ENCODE data around the gene TNRC6B.
"Not testable (repeated sequence)": the region's sequence is repeated elsewhere in the genome, so short reads cannot be mapped to it uniquely, and the experiment has no call there.

Gene TNRC6B

DNA sequence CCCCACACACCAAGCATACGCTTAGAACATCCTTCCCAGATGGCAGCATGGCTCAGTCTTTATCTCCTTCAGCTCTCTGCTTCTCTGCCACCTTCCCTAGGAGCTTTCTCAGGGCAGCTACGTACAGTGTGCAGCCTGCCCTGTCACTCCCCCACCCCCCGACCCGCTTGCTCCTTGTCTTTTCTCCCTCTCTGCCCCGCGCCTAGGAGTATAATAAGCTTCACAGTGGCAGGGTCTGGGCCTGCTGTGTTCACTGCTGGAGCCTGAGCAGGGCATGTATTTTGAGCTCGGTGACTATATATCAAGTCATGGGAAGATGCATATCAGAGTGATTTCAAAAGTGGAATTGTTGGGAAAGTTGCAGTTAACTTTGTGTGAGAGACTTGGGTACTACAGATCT lies 112.8 kb downstream of the TNRC6B start:
- DNase-seq (ENCODE audit: low read depth), result no peak

DNA sequence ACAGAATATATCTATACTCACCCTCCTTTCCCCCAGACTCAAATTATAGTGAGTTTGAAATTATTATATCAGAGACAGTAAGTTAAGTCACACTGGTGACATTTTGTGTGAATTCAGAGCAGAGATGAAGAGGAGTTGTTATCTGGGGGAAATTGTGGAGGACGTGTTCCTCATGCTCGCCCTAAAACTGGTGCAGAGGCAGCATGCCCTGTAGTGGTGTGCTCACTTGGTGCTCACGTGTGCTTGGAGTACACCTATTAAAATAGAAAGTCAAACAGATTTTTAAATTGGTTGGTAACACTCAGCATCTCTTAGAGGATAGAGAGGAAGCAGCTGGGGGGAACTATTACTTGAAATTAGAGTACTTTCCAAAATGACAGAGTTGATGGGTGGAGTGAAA lies 117.0 kb downstream of the TNRC6B start:
- no peak for DNase-seq (ENCODE audit: low read depth)

DNA sequence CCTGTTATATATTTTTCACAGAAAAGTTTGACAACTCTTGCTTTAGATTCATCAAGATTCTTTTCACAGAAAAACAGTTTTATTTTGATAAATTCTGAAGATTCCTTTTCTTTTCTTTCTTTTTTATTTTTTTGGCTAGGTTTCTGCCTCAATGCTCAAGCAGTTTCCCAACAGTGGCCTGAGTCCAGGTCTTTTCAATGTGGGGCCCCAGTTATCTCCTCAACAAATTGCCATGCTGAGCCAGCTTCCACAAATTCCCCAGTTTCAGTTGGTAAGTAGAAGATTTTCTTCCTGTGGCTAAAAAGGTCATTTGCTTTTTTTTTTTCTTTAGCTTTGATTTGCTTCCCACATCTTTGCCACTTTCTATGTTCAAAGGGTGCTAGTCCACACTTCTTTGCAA lies 122.6 kb downstream of the TNRC6B start:
- DNase-seq (ENCODE audit: low read depth), result no peak

GRCh38 chr22:40300884-40301672 lies 123.4 kb downstream of the TNRC6B start:
- no peak for DNase-seq (ENCODE audit: low read depth)

GRCh38 chr22:40302149-40302548 lies 124.4 kb downstream of the TNRC6B start:
- DNase-seq (ENCODE audit: low read depth), result no peak

- DNase-seq (ENCODE audit: low read depth), result no peak
Observed at GRCh38 chr22:40305625-40306024, 127.9 kb downstream of the TNRC6B start.

GRCh38 chr22:40308999-40309573 lies 131.4 kb downstream of the TNRC6B start:
- no peak for DNase-seq (ENCODE audit: low read depth)

- DNase-seq (ENCODE audit: low read depth), result no peak
Observed at GRCh38 chr22:40309631-40310030, 131.9 kb downstream of the TNRC6B start.

- DNase-seq (ENCODE audit: low read depth), result no peak
Observed at GRCh38 chr22:40310081-40310767, 132.5 kb downstream of the TNRC6B start.

GRCh38 chr22:40310768-40311120 lies 133.0 kb downstream of the TNRC6B start:
- DNase-seq (ENCODE audit: low read depth), result no peak

- not testable (repeated sequence) for DNase-seq (ENCODE audit: low read depth)
Observed at GRCh38 chr22:40311646-40312045, 133.9 kb downstream of the TNRC6B start.

GRCh38 chr22:40312050-40312449 lies 134.3 kb downstream of the TNRC6B start:
- no peak for DNase-seq (ENCODE audit: low read depth)

DNA sequence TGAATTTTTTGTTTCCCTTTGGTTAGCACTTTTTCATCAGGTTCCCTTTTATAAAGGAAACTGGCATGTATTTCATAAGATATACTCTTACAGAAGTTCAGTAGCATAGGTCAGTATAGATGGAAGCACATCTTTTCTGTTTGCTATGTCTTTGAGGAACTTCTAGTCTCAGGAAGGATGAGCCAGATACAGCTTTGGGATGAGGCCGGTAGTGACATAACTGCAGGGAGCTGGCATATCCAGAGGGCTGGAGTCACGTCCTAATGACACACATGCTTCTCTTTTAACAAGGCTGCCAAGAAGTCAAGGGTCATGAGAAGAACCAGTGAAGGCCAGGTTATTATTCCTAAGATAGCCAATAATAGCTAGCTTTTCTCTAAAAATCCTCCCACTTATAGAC lies 135.3 kb downstream of the TNRC6B start:
- DNase-seq (ENCODE audit: low read depth), result no peak

GRCh38 chr22:40314041-40314440 lies 136.3 kb downstream of the TNRC6B start:
- DNase-seq (ENCODE audit: low read depth), result no peak

DNA sequence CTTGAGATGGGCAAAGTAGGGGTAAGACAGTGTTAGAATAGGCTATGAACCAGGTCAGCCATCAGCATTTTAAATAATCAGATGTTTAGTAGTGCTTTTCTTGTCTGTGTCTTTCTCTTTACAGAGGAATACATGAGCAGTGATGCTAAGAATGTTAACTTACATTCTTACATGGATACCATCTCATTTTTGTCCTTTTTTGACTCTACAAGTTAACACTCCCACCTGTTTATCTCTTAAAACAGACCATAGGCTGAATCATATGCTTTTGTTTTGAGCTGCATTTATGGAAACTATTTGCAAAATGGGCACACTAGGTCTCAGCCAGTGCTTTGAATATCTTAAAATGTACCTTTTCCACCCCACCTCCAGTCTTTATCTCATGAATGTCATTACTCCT lies 143.0 kb downstream of the TNRC6B start:
- no peak for DNase-seq (ENCODE audit: low read depth)

- no peak for DNase-seq (ENCODE audit: low read depth)
Observed at GRCh38 chr22:40322021-40322420, 144.3 kb downstream of the TNRC6B start.

DNA sequence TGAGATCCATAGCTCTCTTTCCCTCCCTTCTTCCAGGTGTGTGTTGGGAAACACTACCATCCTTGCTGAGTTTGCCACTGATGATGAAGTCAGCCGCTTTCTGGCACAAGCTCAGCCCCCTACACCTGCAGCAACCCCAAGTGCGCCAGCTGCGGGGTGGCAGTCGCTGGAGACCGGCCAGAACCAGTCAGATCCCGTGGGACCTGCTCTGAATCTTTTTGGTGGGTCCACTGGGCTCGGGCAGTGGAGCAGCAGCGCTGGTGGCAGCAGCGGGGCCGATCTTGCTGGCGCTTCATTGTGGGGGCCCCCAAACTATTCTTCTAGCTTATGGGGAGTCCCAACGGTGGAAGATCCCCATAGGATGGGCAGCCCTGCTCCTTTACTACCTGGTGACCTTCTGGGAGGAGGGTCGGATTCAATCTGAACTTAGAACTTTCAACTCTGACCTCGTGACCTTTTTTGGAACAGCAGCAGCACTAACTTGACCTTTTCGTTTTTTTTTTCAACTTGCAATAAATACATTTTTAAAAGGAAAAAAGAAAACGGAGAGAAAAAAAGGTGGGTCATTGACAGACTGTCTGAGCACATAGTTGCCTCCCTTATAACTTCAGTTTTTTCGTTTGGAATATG lies 145.2 kb downstream of the TNRC6B start:
- no peak for DNase-seq (ENCODE audit: low read depth)

DNA sequence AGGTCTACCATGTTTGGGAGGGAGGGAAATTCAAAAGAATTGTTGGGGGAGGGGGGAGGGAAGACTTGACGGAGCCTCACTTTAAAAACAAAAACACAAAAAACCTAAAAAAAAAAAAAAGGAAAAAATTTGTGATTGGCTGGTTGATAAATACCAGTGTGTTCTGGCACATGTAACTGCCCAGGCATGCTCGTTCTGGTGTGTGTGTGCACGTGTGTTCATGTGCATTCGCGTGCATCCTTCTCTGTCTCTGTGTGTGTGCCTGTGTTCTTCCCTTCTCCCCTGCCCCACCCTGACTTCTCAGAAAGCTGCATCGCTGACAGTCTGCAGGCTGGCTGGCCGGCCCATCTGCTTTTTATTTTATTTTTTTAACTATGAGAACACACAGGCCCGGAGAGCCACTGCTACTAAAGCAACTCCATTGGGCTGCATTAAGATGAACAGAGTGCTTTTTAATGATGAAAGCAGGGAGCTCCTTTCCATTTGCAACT lies 146.0 kb downstream of the TNRC6B start:
- no peak for DNase-seq (ENCODE audit: low read depth)

DNA sequence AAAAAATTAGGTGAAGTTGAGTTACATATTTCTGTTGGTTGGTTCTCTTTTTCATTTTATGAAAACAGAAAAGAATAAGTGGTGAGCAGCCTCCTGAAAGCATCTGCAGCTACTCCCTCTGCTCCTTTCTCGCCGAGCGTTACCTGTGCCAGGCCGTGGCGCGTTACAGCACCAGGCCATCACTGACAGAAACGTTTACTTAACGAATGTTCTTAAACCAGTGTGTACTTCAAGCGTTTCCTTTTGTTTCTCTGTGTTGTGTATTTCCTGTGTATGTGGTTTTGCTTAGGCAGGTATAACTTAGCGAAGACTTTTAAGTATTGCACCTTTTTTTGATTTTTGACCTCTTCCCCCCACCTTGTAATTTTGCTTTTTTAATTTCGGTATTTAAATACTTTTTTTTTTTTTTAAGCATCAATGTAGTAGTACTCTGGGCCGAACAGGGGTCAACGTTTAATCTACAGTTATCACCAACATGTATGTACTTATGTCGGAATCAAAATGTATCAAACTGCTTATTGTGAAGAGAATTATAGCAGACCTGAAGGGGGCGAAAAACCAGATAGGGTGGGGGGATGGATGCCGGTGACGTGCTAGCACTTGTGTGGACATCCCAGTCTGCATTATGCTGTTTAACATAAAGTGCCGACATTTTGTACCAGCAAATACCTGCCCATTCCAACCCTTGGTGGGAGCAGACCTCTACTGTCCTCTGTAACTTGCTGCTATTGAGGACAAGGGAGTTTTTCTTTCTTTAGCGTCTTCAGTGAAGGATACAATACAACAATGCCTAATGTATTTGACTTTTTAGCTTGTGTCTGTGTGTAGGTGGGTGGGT lies 147.0 kb downstream of the TNRC6B start:
- DNase-seq (ENCODE audit: low read depth), result no peak

DNA sequence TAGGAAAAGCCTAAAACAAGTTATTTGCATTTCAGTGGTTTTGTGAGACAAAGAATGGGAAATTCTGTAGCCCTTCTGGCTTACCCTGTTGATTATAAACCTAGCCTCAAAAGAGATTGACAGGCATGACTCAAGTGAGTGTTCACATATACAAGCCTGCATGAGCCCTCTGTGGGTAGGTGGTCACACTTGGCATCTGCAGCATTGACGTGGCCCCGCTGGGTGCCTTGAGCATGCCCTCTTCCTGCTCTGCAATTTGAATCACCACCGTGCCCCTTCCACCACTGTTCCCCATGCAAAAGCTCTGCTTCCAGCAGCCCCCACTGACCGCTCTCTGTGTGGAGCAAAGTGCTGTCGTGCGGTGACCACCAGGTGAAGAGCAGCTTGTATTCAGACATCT lies 147.6 kb downstream of the TNRC6B start:
- DNase-seq (ENCODE audit: low read depth), result peak; percentile 59

GRCh38 chr22:40326905-40327735 lies 149.4 kb downstream of the TNRC6B start:
- no peak for DNase-seq (ENCODE audit: low read depth)

Data from activated T-helper 9 cell treated with anti-CD3 and anti-CD28 coated beads, Interleukin-2, amount 50 U/mL, for 16 hours (primary cell).